RWPE1 (cell line): Measurements from ENCODE around the gene DISP1.

Experiments used
- CTCF ChIA-PET: fragments of 350-600 bp; sonication (Branson Sonifier 250); formaldehyde crosslinking; extraction: SDS; loops from one replicate; lab custom pipeline; 2021; lab: Yijun Ruan, JAX
- POLR2A ChIA-PET: fragments of 400-600 bp; formaldehyde crosslinking; extraction: SDS; loops from one replicate; lab custom pipeline; 2020; ENCODE audit warnings: antibody characterized with exemption; ENCODE audit not compliant: low non-redundant PET; lab: Yijun Ruan, JAX
- DNase-seq: peaks from one replicate; pipeline ENCODE4 v3.0.0; 2012; ENCODE audit warnings: low spot score
- H3K27ac ChIP-seq: fragments of 450-650 bp; 2 replicates; pipeline ENCODE4 v1.5.1; 2017
- CTCF ChIP-seq: fragments of 450-650 bp; conservative IDR thresholded peaks from 2 replicates; pipeline ENCODE4 v1.5.1; 2017; ENCODE audit warnings: low read depth, mild to moderate bottlenecking

Gene DISP1

GRCh38 chr1:222772996-222773379 is 41.9 kb upstream of the DISP1 start:
- no peak for TF ChIP-seq CTCF
- CTCF ChIA-PET, result no interaction called here
- no peak overlapping the region for H3K27ac ChIP-seq
- DNase-seq, result no peak
- POLR2A ChIA-PET, result no interaction called here

- ChIA-PET CTCF (no interaction called here), POLR2A (no interaction called here)
- no peak overlapping the region for H3K27ac ChIP-seq
- TF ChIP-seq CTCF, result no peak
- no peak for DNase-seq
These were observed 37.4 kb upstream of the DISP1 start for GRCh38 chr1:222777463-222777862.

DNA sequence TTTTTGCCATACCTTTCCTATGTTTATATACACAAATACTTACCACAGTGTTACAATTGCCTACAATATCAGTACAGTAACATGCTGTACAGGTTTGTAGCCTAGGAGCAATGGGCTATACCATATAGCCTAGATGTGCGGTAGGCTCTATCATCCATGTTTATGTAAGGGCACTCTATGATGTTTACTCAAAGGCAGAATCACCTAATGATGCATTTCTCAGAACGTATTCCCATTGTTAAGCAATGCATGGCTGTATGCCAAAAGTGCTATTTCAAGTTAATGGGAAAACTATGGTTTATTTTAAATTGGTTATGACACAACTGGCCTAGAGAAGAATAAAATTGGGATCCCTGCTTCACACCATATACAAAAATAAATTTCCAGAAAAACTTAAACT is 36.9 kb upstream of the DISP1 start:
- no peak for TF ChIP-seq CTCF
- peak; percentile 19 for DNase-seq
- POLR2A ChIA-PET, result no interaction called here

GRCh38 chr1:222781251-222781650 is 33.6 kb upstream of the DISP1 start:
- ChIA-PET CTCF (no interaction called here), POLR2A (no interaction called here)
- no peak for TF ChIP-seq CTCF
- no peak for DNase-seq
- no peak overlapping the region for H3K27ac ChIP-seq

More for the DNA sequence above, 36.9 kb upstream of the DISP1 start:
- no peak overlapping the region for H3K27ac ChIP-seq
- CTCF ChIA-PET, result no interaction called here

- POLR2A ChIA-PET, result interaction anchor here (0.7 kb wide), 1 partner anchor 315 kb away, joined by 5 read pairs; no protein-coding TSS in a partner anchor
- TF ChIP-seq CTCF, result no peak
- H3K27ac ChIP-seq, result no peak overlapping the region
- CTCF ChIA-PET, result interaction anchor here (0.7 kb wide), 1 partner anchor 307 kb away, joined by 3 read pairs; no protein-coding TSS in a partner anchor
- DNase-seq, result no peak
These were observed 31.8 kb upstream of the DISP1 start for GRCh38 chr1:222783051-222783450.

DNA sequence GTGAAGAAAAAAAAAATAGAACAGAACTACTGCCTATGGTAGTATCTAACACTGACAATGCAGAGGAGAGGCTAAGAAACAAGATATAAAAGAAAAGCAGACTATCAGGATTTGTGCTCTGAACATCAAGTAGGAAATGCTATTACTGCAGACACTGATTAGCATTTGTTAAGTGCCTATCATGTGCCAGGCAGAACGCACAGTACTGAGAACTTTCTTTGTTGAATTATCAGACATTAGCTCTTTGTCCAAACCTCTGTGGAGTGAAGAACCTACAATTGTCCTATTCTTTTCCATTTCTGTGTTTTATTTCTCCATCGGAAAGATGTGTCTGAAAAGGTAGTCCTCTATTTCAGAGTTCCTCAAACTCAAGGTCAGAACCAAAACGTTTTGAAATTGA is 30.5 kb upstream of the DISP1 start:
- no peak for TF ChIP-seq CTCF
- ChIA-PET POLR2A (no interaction called here), CTCF (no interaction called here)
- H3K27ac ChIP-seq, result no peak overlapping the region
- DNase-seq, result no peak

GRCh38 chr1:222784916-222785315 is 29.9 kb upstream of the DISP1 start:
- no peak for TF ChIP-seq CTCF
- no peak overlapping the region for H3K27ac ChIP-seq
- POLR2A ChIA-PET, result no interaction called here
- CTCF ChIA-PET, result no interaction called here
- no peak for DNase-seq
